ENCODE measurements around the gene RASGRP2.

The RASGRP2 gene

GRCh38 chr11:64770120-64770519 is 26.2 kb upstream of the RASGRP2 start:
- no peak for DNase-seq (ENCODE audit: low read depth)

GRCh38 chr11:64769283-64769682 is 25.3 kb upstream of the RASGRP2 start:
- no peak for DNase-seq (ENCODE audit: low read depth)

- DNase-seq (ENCODE audit: low read depth): no peak
Observed at GRCh38 chr11:64768300-64768694, 24.4 kb upstream of the RASGRP2 start.

- DNase-seq (ENCODE audit: low read depth): peak; percentile 52
Observed at GRCh38 chr11:64767344-64768299, 23.7 kb upstream of the RASGRP2 start.

GRCh38 chr11:64766881-64767280 is 22.9 kb upstream of the RASGRP2 start:
- DNase-seq (ENCODE audit: low read depth): no peak

- DNase-seq (ENCODE audit: low read depth): no peak
Observed at GRCh38 chr11:64765851-64766665, 22.1 kb upstream of the RASGRP2 start.

- no peak for DNase-seq (ENCODE audit: low read depth)
Observed at GRCh38 chr11:64765291-64765850, 21.4 kb upstream of the RASGRP2 start.

GRCh38 chr11:64764753-64765152 is 20.8 kb upstream of the RASGRP2 start:
- no peak for DNase-seq (ENCODE audit: low read depth)

- no peak for DNase-seq (ENCODE audit: low read depth)
Observed at GRCh38 chr11:64764040-64764611, 20.2 kb upstream of the RASGRP2 start.

- no peak for DNase-seq (ENCODE audit: low read depth)
Observed at GRCh38 chr11:64763526-64764039, 19.6 kb upstream of the RASGRP2 start.

GRCh38 chr11:64762674-64763525 is 19.0 kb upstream of the RASGRP2 start:
- peak; percentile 55 for DNase-seq (ENCODE audit: low read depth)

- no peak for DNase-seq (ENCODE audit: low read depth)
Observed at GRCh38 chr11:64762277-64762673, 18.3 kb upstream of the RASGRP2 start.

- no peak for DNase-seq (ENCODE audit: low read depth)
Observed at GRCh38 chr11:64760759-64761420, 16.9 kb upstream of the RASGRP2 start.

GRCh38 chr11:64759722-64760719 is 16.1 kb upstream of the RASGRP2 start, which contains the start of gene PYGM:
Gene PYGM, minus strand, starts transcription at chr11:64759974. Its CDS starts 76 bp downstream, at chr11:64759898.
- peak; percentile 86 for DNase-seq (ENCODE audit: low read depth)

- DNase-seq (ENCODE audit: low read depth): no peak
Observed at GRCh38 chr11:64759131-64759721, 15.3 kb upstream of the RASGRP2 start.

GRCh38 chr11:64758330-64759079 is 14.6 kb upstream of the RASGRP2 start:
- DNase-seq (ENCODE audit: low read depth): no peak

- DNase-seq (ENCODE audit: low read depth): no peak
Observed at GRCh38 chr11:64757549-64758329, 13.8 kb upstream of the RASGRP2 start.
